H9 (cell line): Measurements from ENCODE around the gene FAR1. TPM values are rescaled to one million over a fixed set of nuclear protein-coding genes. Genes with fewer than 3 reads are reported as not detected.

Source experiments
- DNase-seq: peaks from one replicate; pipeline ENCODE4 v3.0.0-alpha.2; 2017
- H2AFZ ChIP-seq: one replicate; pipeline ENCODE4 v1.6.1; 2013; ENCODE audit warnings: mild to moderate bottlenecking, low read length, control low read depth, moderate library complexity
- H2AK5ac ChIP-seq: 2 replicates; pipeline ENCODE4 v1.6.1; 2013; ENCODE audit warnings: low read length, control low read depth, mixed read lengths; ENCODE audit not compliant: insufficient read length
- H2BK120ac ChIP-seq: one replicate; pipeline ENCODE4 v1.6.1; 2013; ENCODE audit warnings: low read depth, mild to moderate bottlenecking, low read length, control low read depth, inconsistent platforms; ENCODE audit not compliant: poor library complexity, severe bottlenecking
- H2BK12ac ChIP-seq: 2 replicates; pipeline ENCODE4 v1.6.1; 2013; ENCODE audit warnings: low read length, control low read depth, mixed read lengths, low read depth; ENCODE audit not compliant: insufficient read length
- H2BK15ac ChIP-seq: 2 replicates; pipeline ENCODE4 v1.6.1; 2013; ENCODE audit warnings: low read depth, low read length, control low read depth
- H2BK20ac ChIP-seq: one replicate; pipeline ENCODE4 v1.6.1; 2013; ENCODE audit warnings: low read depth, mild to moderate bottlenecking, low read length, control low read depth, inconsistent platforms; ENCODE audit not compliant: poor library complexity, severe bottlenecking
- H2BK5ac ChIP-seq: 2 replicates; pipeline ENCODE4 v1.6.1; 2013; ENCODE audit warnings: low read length, control low read depth, mixed read lengths; ENCODE audit not compliant: insufficient read length
- H3K14ac ChIP-seq: 2 replicates; pipeline ENCODE4 v1.6.1; 2013; ENCODE audit warnings: low read length, control low read depth; ENCODE audit not compliant: insufficient read depth
- H3K18ac ChIP-seq: 2 replicates; pipeline ENCODE4 v1.6.1; 2013; ENCODE audit warnings: low read depth, mild to moderate bottlenecking, mixed read lengths, low read length, control low read depth; ENCODE audit not compliant: insufficient read length
- H3K23ac ChIP-seq: 2 replicates; pipeline ENCODE4 v1.6.1; 2013; ENCODE audit warnings: low read length, control low read depth, mixed read lengths, low read depth; ENCODE audit not compliant: insufficient read length
- H3K23me2 ChIP-seq: 2 replicates; pipeline ENCODE4 v1.6.1; 2013; ENCODE audit warnings: low read depth, mild to moderate bottlenecking, mixed read lengths, low read length, control low read depth; ENCODE audit not compliant: insufficient read length, poor library complexity, severe bottlenecking
- H3K27ac ChIP-seq: 2 replicates; pipeline ENCODE4 v1.5.1; 2013; ENCODE audit warnings: low read length, control low read depth, mixed read lengths, low read depth; ENCODE audit not compliant: insufficient read length
- H3K27me3 ChIP-seq: 2 replicates; pipeline ENCODE4 v1.6.1; 2013; ENCODE audit warnings: low read length, control low read depth, inconsistent platforms; ENCODE audit not compliant: insufficient read depth
- H3K4ac ChIP-seq: 2 replicates; pipeline ENCODE4 v1.6.1; 2013; ENCODE audit warnings: low read depth, mild to moderate bottlenecking, control low read depth, inconsistent platforms, low read length, moderate library complexity
- H3K4me1 ChIP-seq: 2 replicates; pipeline ENCODE4 v1.6.1; 2013; ENCODE audit warnings: low read length, control low read depth, inconsistent platforms; ENCODE audit not compliant: insufficient read depth
- H3K4me2 ChIP-seq: 2 replicates; pipeline ENCODE4 v1.6.1; 2013; ENCODE audit warnings: low read length, control low read depth, mixed read lengths; ENCODE audit not compliant: insufficient read length, insufficient read depth
- H3K56ac ChIP-seq: 2 replicates; pipeline ENCODE4 v1.6.1; 2013; ENCODE audit warnings: low read depth, mild to moderate bottlenecking, mixed read lengths, low read length, control low read depth; ENCODE audit not compliant: insufficient read length
- H3K79me1 ChIP-seq: 2 replicates; pipeline ENCODE4 v1.6.1; 2013; ENCODE audit warnings: low read depth, mild to moderate bottlenecking, moderate library complexity, low read length, control low read depth, inconsistent platforms; ENCODE audit not compliant: insufficient read depth, poor library complexity, severe bottlenecking
- H3K79me2 ChIP-seq: 2 replicates; pipeline ENCODE4 v1.6.1; 2013; ENCODE audit warnings: low read length, control low read depth, inconsistent platforms; ENCODE audit not compliant: insufficient read depth
- H3K9ac ChIP-seq: 2 replicates; pipeline ENCODE4 v1.6.1; 2013; ENCODE audit warnings: low read length, control low read depth, mixed read lengths; ENCODE audit not compliant: insufficient read length; ENCODE audit errors: extremely low read depth
- H3K9me3 ChIP-seq: one replicate; pipeline ENCODE4 v1.6.1; 2013; ENCODE audit warnings: low read depth, low read length, inconsistent platforms; ENCODE audit not compliant: control insufficient read depth
- H3T11ph ChIP-seq: one replicate; pipeline ENCODE4 v1.6.1; 2013; ENCODE audit warnings: mild to moderate bottlenecking, low read length, control low read depth, inconsistent platforms
- H4K20me1 ChIP-seq: one replicate; pipeline ENCODE4 v1.6.1; 2013; ENCODE audit not compliant: control insufficient read depth, insufficient read length, insufficient read depth
- H4K5ac ChIP-seq: 2 replicates; pipeline ENCODE4 v1.6.1; 2013; ENCODE audit warnings: low read depth, mild to moderate bottlenecking, mixed read lengths, low read length, control low read depth; ENCODE audit not compliant: insufficient read length
- H4K8ac ChIP-seq: replicated peaks from 2 replicates; pipeline ENCODE4 v1.6.1; 2013; ENCODE audit warnings: low read length, control low read depth, mixed read lengths, low read depth; ENCODE audit not compliant: insufficient read length
- H4K91ac ChIP-seq: 2 replicates; pipeline ENCODE4 v1.6.1; 2013; ENCODE audit warnings: low read depth, mild to moderate bottlenecking, moderate library complexity, mixed read lengths, low read length, control low read depth; ENCODE audit not compliant: insufficient read length
- H3K27ac Mint-ChIP-seq, 3 experiments: 2 replicates in 2 of 3; 3 replicates in 1 of 3; pipeline ENCODE4 v1.8.0; 2020 to 2021; ENCODE audit warnings: mixed read lengths in 3 of 3, mild to moderate bottlenecking in 1 of 3, moderate library complexity in 1 of 3
- H3K27me3 Mint-ChIP-seq: 2 replicates; pipeline ENCODE4 v1.8.0; 2021; ENCODE audit warnings: low read depth, mild to moderate bottlenecking, moderate library complexity, mixed read lengths
- H3K36me3 Mint-ChIP-seq, 3 experiments: 2 replicates in 2 of 3; 3 replicates in 1 of 3; pipeline ENCODE4 v1.8.0; 2020 to 2021; ENCODE audit warnings: low read depth in 3 of 3, mixed read lengths in 3 of 3; ENCODE audit not compliant: insufficient read depth in 1 of 3
- H3K4me1 Mint-ChIP-seq, 2 experiments: 2 replicates each; pipeline ENCODE4 v1.8.0; 2020; ENCODE audit warnings: mixed read lengths in 2 of 2
- H3K4me3 Mint-ChIP-seq, 2 experiments: 2 replicates in 1 of 2; 3 replicates in 1 of 2; pipeline ENCODE4 v1.8.0; 2020 to 2021; ENCODE audit warnings: mild to moderate bottlenecking in 2 of 2, mixed read lengths in 2 of 2, moderate library complexity in 1 of 2
- H3K9me3 Mint-ChIP-seq, 2 experiments: 2 replicates in 1 of 2; 3 replicates in 1 of 2; pipeline ENCODE4 v1.8.0; 2020; ENCODE audit warnings: mild to moderate bottlenecking in 2 of 2, mixed read lengths in 2 of 2, moderate library complexity in 1 of 2
- CTCF ChIP-seq: fragments of 200-600 bp; sonication (generic); conservative IDR thresholded peaks from 3 replicates; pipeline ENCODE4 v1.8.0; 2021; ENCODE audit warnings: antibody characterized with exemption, mild to moderate bottlenecking
- WGBS: extraction: QIAGEN DNeasy Blood & Tissue Kit; methylation state at CpG from one replicate; pipeline ENCODE4 v1.1.7; 2013; ENCODE audit warnings: missing lambda C conversion rate, low lambda C conversion rate, mixed read lengths; ENCODE audit not compliant: insufficient read length; ENCODE audit errors: extremely low coverage; 5-methylcytosine and 5-hydroxymethylcytosine counted together
- total RNA-seq: library from RNA; stranded (reverse); gene quantifications from 2 replicates; pipeline ENCODE4 v1.2.1, GENCODE V29; 2021

Gene FAR1
- total RNA-seq, 1 experiment from 2014 or later = 72.5 TPM

DNA sequence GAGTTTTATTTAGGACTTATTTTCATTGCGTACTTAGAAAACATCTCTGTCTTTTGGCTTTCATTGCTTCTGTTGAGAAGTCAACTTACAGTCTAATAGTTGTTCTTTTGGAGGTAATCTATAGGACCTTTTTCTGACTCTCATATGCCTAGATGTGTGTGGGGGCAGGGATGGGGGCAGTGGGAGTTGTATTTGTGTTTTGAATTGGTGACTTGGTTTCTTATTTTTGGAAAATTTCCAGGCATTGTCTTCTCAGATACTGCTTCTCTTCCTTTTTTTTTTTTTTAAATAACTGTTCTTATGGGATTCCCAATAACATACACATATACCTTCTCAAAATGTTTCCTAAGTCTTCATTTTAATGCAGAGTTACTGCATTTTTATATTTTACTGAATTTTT, 58.0 kb downstream of the FAR1 start:
- Histone ChIP-seq H2AFZ (no peak overlapping the region), H3K56ac (no peak overlapping the region), H2BK5ac (no peak overlapping the region), H4K5ac (no peak overlapping the region), H3K9ac (no peak overlapping the region), H3K23me2 (no peaks in the 10 kb centered on the region), H3K79me2 (no peaks in the 10 kb centered on the region), H3K4me2 (no peak overlapping the region), H3K23ac (no peak overlapping the region), H4K20me1 (no peaks in the 10 kb centered on the region), H3K27me3 (no peaks in the 10 kb centered on the region), H3K14ac (no peak overlapping the region), H3K18ac (no peak overlapping the region), H4K91ac (no peak overlapping the region), H3K27ac (no peak overlapping the region), H2BK20ac (no peak overlapping the region), H2AK5ac (no peak overlapping the region), H2BK12ac (no peak overlapping the region), H4K8ac (no peak overlapping the region), H3K4ac (no peak overlapping the region), H3K9me3 (no peaks in the 10 kb centered on the region), H3K4me1 (no peaks in the 10 kb centered on the region), H2BK120ac (no peak overlapping the region), H2BK15ac (no peak overlapping the region), H3K79me1 (no peaks in the 10 kb centered on the region), H3T11ph (no peak overlapping the region)
- no peaks in the 10 kb centered on the region for H3K27me3 Mint-ChIP-seq
- H3K27ac Mint-ChIP-seq = no peak overlapping the region
- H3K36me3 Mint-ChIP-seq = peaks cover 14 to 52% (median 51%) of the 10 kb centered on the region in 3 experiments; a peak in 6 of 7 replicates
- H3K4me3 Mint-ChIP-seq = no peak overlapping the region
- H3K9me3 Mint-ChIP-seq = no peaks in the 10 kb centered on the region
- TF ChIP-seq CTCF = no peak
- DNase-seq = no peak
- no CpG with 5 or more reads among the region's 1 CpG for WGBS
- peaks cover 4 to 8% of the 10 kb centered on the region in 2 experiments for H3K4me1 Mint-ChIP-seq
